ENCODE measurements around the gene AP4M1.

AP4M1 gene

DNA sequence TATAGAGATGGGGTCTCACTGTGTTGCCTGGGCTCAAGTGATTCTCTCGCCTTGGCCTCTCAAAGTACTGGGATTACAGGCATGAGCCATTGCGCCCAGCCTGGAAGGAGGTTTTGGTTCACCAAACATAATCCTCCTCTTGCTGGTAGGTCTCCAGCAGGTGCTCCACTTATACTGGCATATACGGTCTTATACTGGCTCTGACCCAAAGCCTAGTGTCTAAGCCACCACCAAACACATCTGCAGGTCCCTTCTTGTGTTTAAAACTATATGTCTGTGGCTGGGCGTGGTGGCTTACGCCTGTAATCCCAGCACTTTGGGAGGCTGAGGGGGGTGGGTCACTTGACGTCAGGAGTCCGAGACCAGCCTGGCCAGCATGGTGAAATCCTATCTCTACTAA is 30.7 kb downstream of the AP4M1 start:
- ATAC-seq, result no peak
- TF ChIP-seq ZNF70 (CRISPR knock-in tag; IDR thresholded peaks at IDR 0.05) (no peak), CSRNP3 (CRISPR knock-in tag; IDR thresholded peaks at IDR 0.05) (no peak), OSR1 (CRISPR knock-in tag; IDR thresholded peaks at IDR 0.05) (no peak), ZNF565 (CRISPR knock-in tag; conservative IDR thresholded peaks at IDR 0.05; ENCODE audit: low read depth) (no peak), BACH2 (CRISPR knock-in tag; IDR thresholded peaks at IDR 0.05; ENCODE audit: borderline replicate concordance) (no peak), ISL1 (CRISPR knock-in tag; IDR thresholded peaks at IDR 0.05) (no peak), ESRRG (CRISPR knock-in tag; IDR thresholded peaks at IDR 0.05) (no peak), TCF4 (CRISPR knock-in tag; IDR thresholded peaks at IDR 0.05; ENCODE audit: borderline replicate concordance) (no peak), ZFP3 (CRISPR knock-in tag; IDR thresholded peaks at IDR 0.05) (no peak), GLIS3 (CRISPR knock-in tag; IDR thresholded peaks at IDR 0.05) (no peak), ZFP30 (CRISPR knock-in tag; IDR thresholded peaks at IDR 0.05) (no peak), TSHZ2 (CRISPR knock-in tag; IDR thresholded peaks at IDR 0.05) (no peak), TOX (CRISPR knock-in tag; IDR thresholded peaks at IDR 0.05; ENCODE audit: borderline replicate concordance) (no peak), ARNTL (CRISPR knock-in tag; IDR thresholded peaks at IDR 0.05; ENCODE audit: borderline replicate concordance, low read depth) (no peak), ZNF8 (CRISPR knock-in tag; IDR thresholded peaks at IDR 0.05) (no peak), SNAI2 (CRISPR knock-in tag; IDR thresholded peaks at IDR 0.05) (no peak), RARB (CRISPR knock-in tag; IDR thresholded peaks at IDR 0.05) (no peak), PPARA (CRISPR knock-in tag; IDR thresholded peaks at IDR 0.05; ENCODE audit: borderline replicate concordance) (no peak)
- TF ChIP-seq, protein P1, sequence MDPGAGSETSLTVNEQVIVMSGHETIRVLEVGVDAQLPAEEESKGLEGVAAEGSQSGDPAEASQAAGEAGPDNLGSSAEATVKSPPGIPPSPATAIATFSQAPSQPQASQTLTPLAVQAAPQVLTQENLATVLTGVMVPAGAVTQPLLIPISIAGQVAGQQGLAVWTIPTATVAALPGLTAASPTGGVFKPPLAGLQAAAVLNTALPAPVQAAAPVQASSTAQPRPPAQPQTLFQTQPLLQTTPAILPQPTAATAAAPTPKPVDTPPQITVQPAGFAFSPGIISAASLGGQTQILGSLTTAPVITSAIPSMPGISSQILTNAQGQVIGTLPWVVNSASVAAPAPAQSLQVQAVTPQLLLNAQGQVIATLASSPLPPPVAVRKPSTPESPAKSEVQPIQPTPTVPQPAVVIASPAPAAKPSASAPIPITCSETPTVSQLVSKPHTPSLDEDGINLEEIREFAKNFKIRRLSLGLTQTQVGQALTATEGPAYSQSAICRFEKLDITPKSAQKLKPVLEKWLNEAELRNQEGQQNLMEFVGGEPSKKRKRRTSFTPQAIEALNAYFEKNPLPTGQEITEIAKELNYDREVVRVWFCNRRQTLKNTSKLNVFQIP (CRISPR knock-in tag; IDR thresholded peaks at IDR 0.05; ENCODE audit: borderline replicate concordance, low read depth), result no peak
- TF ChIP-seq, protein P2, sequence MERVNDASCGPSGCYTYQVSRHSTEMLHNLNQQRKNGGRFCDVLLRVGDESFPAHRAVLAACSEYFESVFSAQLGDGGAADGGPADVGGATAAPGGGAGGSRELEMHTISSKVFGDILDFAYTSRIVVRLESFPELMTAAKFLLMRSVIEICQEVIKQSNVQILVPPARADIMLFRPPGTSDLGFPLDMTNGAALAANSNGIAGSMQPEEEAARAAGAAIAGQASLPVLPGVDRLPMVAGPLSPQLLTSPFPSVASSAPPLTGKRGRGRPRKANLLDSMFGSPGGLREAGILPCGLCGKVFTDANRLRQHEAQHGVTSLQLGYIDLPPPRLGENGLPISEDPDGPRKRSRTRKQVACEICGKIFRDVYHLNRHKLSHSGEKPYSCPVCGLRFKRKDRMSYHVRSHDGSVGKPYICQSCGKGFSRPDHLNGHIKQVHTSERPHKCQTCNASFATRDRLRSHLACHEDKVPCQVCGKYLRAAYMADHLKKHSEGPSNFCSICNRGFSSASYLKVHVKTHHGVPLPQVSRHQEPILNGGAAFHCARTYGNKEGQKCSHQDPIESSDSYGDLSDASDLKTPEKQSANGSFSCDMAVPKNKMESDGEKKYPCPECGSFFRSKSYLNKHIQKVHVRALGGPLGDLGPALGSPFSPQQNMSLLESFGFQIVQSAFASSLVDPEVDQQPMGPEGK (CRISPR knock-in tag; IDR thresholded peaks at IDR 0.05; ENCODE audit: borderline replicate concordance), result no peak

DNA sequence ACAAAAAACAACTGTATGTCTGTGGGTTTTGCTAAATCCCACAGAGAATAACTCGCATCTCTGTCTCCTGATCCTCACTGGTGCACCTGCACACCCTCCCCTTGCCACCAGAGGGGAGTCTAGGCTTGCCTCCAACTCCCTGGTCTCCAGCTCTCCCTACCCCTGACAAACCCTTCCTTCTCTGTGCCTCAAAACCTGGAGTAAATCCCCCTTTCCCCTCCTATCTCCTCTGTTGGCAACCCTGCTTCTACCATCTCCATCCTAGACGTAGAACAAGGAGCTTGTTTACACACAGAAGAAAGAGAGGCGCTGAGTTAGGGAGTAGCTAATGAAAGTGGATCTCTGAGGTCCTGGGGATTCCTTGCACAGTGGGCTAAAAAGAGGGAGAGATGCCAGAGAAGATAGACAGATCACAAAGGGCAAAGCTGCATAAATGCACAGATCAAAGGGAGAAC is 31.3 kb downstream of the AP4M1 start:
- TF ChIP-seq BACH2 (CRISPR knock-in tag; IDR thresholded peaks at IDR 0.05; ENCODE audit: borderline replicate concordance), result no peak
- TF ChIP-seq, protein P1 (CRISPR knock-in tag; IDR thresholded peaks at IDR 0.05; ENCODE audit: borderline replicate concordance, low read depth), result no peak
- TF ChIP-seq ARNTL (CRISPR knock-in tag; IDR thresholded peaks at IDR 0.05; ENCODE audit: borderline replicate concordance, low read depth), result no peak
- no peak for TF ChIP-seq TOX (CRISPR knock-in tag; IDR thresholded peaks at IDR 0.05; ENCODE audit: borderline replicate concordance)
- TF ChIP-seq ZNF70 (CRISPR knock-in tag; IDR thresholded peaks at IDR 0.05), result peak; percentile 50; the same call in 1 of the 2 replicates
- no peak for TF ChIP-seq ZC3H10 (CRISPR knock-in tag; IDR thresholded peaks at IDR 0.05)
- no peak for TF ChIP-seq ESRRG (CRISPR knock-in tag; IDR thresholded peaks at IDR 0.05)
- TF ChIP-seq, protein P2 (CRISPR knock-in tag; IDR thresholded peaks at IDR 0.05; ENCODE audit: borderline replicate concordance), result no peak
- ATAC-seq, result peak; percentile 87
